Skeletal muscle satellite cell (primary cell): ENCODE measurements around the gene ALDH3A2.
"Not testable (repeated sequence)": the region's sequence is repeated elsewhere in the genome, so short reads cannot be mapped to it uniquely, and the experiment has no call there.

ENCODE experiments used
- H3K27me3 ChIP-seq: 2 replicates; pipeline ENCODE4 v1.7.0; 2013; ENCODE audit warnings: low read length; ENCODE audit not compliant: control insufficient read depth, insufficient read depth
- H3K36me3 ChIP-seq: 2 replicates; pipeline ENCODE4 v1.7.0; 2013; ENCODE audit warnings: mild to moderate bottlenecking, control low read depth, low read length; ENCODE audit not compliant: insufficient read depth
- H3K4me1 ChIP-seq: 2 replicates; pipeline ENCODE4 v1.7.0; 2013; ENCODE audit warnings: low read length; ENCODE audit not compliant: control insufficient read depth, insufficient read depth
- H3K4me2 ChIP-seq: 2 replicates; pipeline ENCODE4 v1.7.0; 2013; ENCODE audit warnings: mild to moderate bottlenecking, low read length
- H3K4me3 ChIP-seq: 2 replicates; pipeline ENCODE4 v1.7.0; 2013; ENCODE audit warnings: low read length
- H3K9ac ChIP-seq: 2 replicates; pipeline ENCODE4 v1.7.0; 2013; ENCODE audit warnings: mild to moderate bottlenecking, low read depth, low read length, moderate library complexity
- H3K9me3 ChIP-seq: replicated peaks from 2 replicates; pipeline ENCODE4 v1.7.0; 2013; ENCODE audit warnings: mild to moderate bottlenecking, control low read depth, low read length

The ALDH3A2 gene

DNA sequence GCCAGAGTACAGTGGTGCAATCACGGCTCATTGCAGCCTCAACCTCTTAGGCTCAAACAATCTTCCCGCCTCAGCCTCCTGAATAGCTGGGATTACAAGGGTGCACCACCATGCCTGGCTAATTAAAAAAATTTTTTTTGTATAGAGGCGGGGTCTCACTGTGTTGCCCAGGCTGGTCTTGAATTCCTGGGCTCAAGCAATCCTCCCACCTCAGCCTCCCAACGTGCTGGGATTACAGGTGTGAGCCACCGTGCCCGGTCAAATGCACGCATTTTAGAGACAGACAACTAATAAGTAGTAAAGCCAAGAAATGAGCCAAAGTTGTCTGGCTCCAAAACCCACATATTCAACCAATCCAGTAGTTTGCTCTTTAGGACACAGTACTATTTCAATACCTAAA, 21.1 kb downstream of the ALDH3A2 start:
- H3K9me3 ChIP-seq, H3K9ac ChIP-seq, H3K4me3 ChIP-seq, H3K4me2 ChIP-seq, H3K27me3 ChIP-seq: not testable (repeated sequence)
- Histone ChIP-seq H3K4me1 (peaks cover 13% of the 10 kb centered on the region), H3K36me3 (peaks cover 29% of the 10 kb centered on the region)

DNA sequence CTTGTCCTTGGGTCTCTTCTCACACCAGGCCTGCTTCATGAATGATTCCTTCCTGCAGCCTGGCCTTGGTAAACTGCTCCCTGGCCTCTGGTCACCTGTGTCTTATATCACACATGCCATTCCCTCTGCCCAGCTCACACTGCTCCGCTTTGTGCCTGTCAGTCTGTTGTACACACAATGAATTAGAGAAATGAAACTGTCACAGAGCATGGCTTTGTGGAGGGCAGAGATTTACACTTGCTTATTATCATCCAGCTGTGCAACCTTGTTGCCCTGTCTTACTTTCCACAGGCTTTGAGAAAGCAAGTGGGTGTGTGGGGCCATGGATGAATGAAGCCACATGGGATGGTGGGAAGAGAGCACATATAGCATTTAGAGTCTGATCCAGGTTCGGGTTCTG, 22.4 kb downstream of the ALDH3A2 start:
- H3K36me3 ChIP-seq: peaks cover 24% of the 10 kb centered on the region
- H3K4me1 ChIP-seq: peaks cover 13% of the 10 kb centered on the region
- no peak overlapping the region for H3K4me2 ChIP-seq
- no peak overlapping the region for H3K4me3 ChIP-seq
- H3K9ac ChIP-seq: no peak overlapping the region
- no peaks in the 10 kb centered on the region for H3K27me3 ChIP-seq
- H3K9me3 ChIP-seq: no peaks in the 10 kb centered on the region

DNA sequence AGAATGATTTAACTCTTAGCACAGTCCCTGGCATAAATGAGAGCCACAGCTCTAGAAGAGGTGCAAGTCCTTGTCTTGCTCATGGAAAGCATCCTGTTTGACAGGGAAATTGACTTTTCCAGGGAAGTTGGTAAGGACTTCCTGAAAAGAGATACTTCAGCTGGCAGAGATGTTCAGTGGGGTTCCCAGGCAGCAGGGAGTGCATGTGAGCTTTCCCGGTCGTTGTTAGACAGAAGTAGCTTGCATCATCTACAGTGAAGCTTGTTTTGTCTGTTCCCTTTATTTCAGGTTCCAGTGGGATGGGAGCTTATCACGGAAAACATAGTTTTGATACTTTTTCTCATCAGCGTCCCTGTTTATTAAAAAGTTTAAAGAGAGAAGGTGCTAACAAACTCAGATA, 22.9 kb downstream of the ALDH3A2 start:
- Histone ChIP-seq H3K27me3 (no peaks in the 10 kb centered on the region), H3K36me3 (peaks cover 21% of the 10 kb centered on the region), H3K9me3 (no peaks in the 10 kb centered on the region), H3K4me1 (peaks cover 13% of the 10 kb centered on the region), H3K4me3 (no peak overlapping the region), H3K9ac (no peak overlapping the region), H3K4me2 (no peak overlapping the region)

DNA sequence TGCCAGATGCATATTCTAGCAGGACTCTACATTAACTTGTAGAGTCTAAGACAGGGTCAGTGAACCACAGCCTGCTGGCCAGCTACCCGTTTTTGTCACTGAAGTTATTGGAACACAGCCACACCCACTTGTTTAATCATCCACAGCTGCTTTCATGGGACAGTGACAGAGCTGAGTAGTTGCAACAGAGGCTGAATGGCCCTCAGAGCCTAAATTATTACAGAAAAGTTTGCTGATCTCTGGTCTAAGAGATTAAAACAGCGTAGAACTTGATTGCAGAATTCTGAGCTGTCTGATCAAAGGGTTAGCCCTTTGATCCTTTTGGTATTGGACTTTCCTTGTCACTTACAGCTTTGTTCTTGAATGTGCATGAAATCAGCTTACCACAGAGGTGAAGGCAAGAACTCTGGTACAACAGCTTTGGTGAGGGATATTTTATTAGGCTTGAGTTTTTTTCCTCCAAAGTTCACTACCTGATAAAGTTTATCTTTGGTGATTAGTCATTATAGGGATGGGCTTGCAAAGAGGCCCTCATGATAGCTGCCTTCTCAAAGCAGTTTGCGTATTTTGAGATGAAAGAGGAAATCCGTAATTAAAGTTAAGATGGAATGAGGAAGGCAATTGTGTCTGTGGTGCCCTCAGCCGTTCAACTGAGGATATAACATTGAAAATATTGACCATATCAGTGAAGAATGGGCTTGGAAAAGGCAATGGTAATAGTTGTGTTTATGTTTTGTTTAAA, 23.6 kb downstream of the ALDH3A2 start:
- H3K4me1 ChIP-seq: peaks cover 13% of the 10 kb centered on the region
- no peak overlapping the region for H3K4me3 ChIP-seq
- no peaks in the 10 kb centered on the region for H3K9me3 ChIP-seq
- H3K4me2 ChIP-seq: no peak overlapping the region
- H3K27me3 ChIP-seq: no peaks in the 10 kb centered on the region
- H3K36me3 ChIP-seq: peaks cover 28% of the 10 kb centered on the region
- no peak overlapping the region for H3K9ac ChIP-seq

GRCh38 chr17:19673623-19674022, 25.1 kb downstream of the ALDH3A2 start:
- Histone ChIP-seq H3K9ac (no peak overlapping the region), H3K4me1 (peaks cover 13% of the 10 kb centered on the region), H3K4me2 (no peak overlapping the region), H3K27me3 (no peaks in the 10 kb centered on the region), H3K4me3 (no peak overlapping the region), H3K9me3 (no peaks in the 10 kb centered on the region), H3K36me3 (peaks cover 39% of the 10 kb centered on the region)

DNA sequence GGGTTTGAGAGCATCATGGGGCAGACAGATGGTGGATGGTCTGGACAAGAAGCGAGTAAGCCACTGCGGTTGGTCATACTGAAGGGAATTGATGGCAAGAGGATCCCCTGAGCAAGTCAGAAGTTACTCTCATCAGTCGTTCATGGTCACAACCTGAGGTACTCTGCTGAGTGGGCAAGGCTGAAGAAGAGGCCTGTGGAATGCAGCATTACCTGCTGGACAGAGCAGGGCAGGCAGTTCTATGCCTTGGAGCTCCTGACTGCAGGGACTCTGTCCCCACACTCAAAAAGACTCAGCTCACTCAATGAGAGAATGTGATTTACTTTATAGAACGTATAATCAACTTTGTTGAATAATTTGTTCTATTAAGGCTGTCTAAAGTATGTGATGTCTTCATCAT, 28.3 kb downstream of the ALDH3A2 start:
- no peak overlapping the region for H3K4me2 ChIP-seq
- peaks cover 39% of the 10 kb centered on the region for H3K36me3 ChIP-seq
- no peak overlapping the region for H3K9ac ChIP-seq
- peaks cover 13% of the 10 kb centered on the region for H3K4me1 ChIP-seq
- H3K9me3 ChIP-seq: no peaks in the 10 kb centered on the region
- H3K27me3 ChIP-seq: no peaks in the 10 kb centered on the region
- H3K4me3 ChIP-seq: no peak overlapping the region

DNA sequence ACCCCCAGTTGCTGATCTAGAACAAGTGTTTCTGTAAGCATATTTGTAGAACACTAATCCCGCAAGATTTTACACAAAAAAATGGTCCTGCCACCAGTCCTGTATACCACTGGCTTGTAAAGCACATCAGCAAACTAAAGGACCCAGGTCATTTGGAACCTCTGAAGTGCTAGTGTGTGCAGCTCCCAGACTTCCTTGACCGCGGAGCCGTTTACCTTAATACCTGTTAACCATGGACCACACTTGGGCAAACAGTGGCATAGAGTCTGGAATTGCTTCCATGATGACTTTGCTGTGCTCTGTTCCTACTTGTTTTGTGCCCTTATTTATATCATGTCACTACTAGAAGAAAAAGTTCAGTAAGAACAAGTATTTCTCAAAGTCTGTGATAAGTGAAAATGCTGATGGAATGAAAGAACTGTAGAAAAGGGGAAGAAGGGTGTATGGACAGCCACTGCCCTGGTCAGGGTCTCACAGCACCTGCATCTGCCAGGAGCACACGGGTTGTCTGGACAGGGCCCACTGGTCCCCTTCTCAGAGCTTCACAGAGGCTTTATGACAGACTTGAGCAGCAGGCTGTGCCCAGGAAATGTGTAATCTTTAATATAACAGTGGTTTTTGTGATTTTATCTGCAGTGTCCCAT, 29.3 kb downstream of the ALDH3A2 start:
- no peak overlapping the region for H3K4me3 ChIP-seq
- peaks cover 8% of the 10 kb centered on the region for H3K4me1 ChIP-seq
- H3K9me3 ChIP-seq: no peaks in the 10 kb centered on the region
- H3K4me2 ChIP-seq: no peak overlapping the region
- peaks cover 35% of the 10 kb centered on the region for H3K36me3 ChIP-seq
- H3K9ac ChIP-seq: no peak overlapping the region
- H3K27me3 ChIP-seq: no peaks in the 10 kb centered on the region

DNA sequence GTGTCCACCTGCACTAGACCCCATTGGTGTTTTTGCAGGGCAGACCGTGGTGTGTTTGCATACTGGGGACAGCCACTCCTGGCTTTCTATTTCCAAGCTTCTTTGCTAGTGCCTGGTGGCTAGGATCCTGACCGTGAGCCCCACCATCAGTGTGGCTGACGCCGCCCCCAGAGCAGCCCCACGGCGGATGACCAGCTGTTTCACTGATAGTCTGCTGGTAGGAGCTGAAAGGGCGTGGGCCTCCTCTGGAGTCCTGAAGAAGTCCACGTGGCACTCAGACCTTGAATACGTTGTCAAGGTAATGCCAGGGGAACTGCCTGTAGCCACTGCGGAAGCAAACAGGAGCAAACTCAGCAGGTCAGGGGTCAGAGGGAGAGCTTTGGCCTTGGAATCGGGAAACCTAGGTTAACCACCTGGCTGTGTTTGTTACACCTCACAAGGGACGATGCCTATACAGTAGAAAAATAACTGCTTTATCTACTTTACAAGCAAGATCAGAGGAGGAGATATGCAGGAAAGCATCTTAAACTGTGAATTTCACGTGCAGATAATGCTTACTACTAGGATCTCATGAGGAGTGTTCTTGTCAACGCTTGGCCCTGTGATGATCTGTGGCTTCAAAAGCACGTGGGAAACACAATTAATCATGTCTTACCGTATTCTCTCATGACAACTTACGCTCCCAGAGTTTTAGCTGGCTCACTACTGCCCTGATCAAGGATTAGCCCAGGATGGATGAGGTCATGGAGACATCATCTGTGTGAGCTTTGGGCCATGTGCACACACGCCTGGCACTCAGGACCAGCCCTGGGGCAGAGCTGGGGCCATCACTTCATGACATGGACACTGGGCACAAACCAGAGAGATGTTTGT, 30.3 kb downstream of the ALDH3A2 start:
- H3K4me1 ChIP-seq: peaks cover 8% of the 10 kb centered on the region
- H3K36me3 ChIP-seq: peaks cover 34% of the 10 kb centered on the region
- no peak overlapping the region for H3K4me2 ChIP-seq
- H3K9me3 ChIP-seq: no peaks in the 10 kb centered on the region
- H3K4me3 ChIP-seq: no peak overlapping the region
- H3K9ac ChIP-seq: no peak overlapping the region
- no peaks in the 10 kb centered on the region for H3K27me3 ChIP-seq

DNA sequence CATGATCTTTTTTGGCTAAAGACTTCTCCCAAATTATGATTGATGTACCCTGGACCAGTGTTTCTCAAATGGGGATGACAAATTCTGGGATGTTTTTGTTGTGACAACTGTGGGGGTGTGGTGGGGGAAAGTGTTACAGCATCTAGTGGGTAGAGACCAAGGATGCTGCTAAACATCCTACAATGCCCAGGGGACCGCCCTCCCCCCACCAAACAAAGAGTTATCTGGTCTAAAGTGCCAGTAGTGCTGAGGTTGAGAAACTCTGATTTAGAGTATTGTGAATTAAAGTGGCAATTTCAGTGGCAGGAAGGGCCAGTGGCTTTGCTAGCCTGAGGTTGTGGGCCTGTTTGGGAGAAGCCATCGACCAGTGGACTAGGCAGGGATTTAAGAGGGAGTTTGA, 34.6 kb downstream of the ALDH3A2 start:
- Histone ChIP-seq H3K4me1 (peaks cover 8% of the 10 kb centered on the region), H3K9me3 (no peaks in the 10 kb centered on the region), H3K4me3 (no peak overlapping the region), H3K27me3 (no peaks in the 10 kb centered on the region), H3K9ac (no peak overlapping the region), H3K36me3 (peaks cover 10% of the 10 kb centered on the region), H3K4me2 (no peak overlapping the region)

DNA sequence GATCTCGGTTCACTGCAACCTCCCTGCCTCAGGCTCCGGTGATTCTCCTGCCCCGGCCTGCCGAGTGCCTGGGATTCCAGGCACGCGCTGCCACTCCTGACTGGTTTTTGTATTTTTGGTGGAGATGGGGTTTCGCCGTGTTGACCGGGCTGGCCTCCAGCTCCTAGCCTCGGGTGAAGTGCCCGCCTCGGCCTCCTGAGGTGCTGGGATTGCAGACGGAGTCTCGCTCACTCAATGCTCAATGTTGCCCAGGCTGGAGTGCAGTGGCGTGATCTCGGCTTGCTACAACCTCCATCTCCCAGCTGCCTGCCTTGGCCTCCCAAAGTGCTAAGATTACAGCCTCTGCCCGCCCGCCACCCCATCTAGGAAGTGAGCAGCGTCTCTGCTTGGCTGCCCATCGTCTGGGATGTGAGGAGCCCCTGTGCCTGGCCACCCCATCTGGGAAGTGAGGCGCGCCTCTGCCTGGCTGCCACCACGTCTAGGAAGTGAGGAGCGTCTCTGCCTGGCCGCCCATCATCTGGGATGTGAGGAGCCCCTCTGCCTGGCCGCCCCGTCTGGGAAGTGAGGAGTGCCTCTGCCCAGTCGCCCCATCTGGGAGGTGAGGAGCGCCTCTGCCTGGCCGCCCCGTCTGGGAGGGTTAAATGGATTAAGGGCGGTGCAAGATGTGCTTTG, 36.5 kb downstream of the ALDH3A2 start:
- not testable (repeated sequence) for H3K9me3 ChIP-seq, H3K4me1 ChIP-seq, H3K9ac ChIP-seq

DNA sequence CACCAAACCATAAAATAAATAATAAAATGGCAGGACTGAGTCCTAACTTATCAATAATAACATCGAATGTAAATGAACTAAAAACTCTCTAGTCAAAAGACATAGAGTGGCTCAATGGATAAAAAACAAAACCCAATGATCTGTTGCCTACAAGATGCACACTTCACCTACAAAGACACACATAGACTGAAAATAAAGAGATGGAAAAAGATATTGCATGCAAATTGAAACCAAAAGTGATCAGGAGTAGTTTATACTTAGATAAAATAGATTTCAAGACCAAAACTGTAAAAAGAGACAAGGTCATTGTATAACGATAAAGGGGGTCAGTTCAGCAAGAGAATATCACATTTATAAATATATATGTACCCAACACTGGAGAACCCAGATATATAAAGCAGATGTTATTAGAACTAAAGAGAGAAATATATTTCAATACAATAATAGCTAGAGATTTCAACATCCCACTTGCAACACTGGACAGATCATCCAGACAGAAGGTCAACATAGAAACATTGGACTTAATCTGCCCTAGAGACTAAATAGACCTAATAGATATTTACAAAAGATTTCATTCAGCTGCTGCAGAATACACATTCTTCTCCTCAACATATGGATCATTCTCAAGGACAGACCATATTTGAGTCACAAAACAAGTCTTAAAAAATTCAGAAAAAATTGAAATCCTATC, 38.0 kb downstream of the ALDH3A2 start:
- no peaks in the 10 kb centered on the region for H3K27me3 ChIP-seq
- H3K4me1 ChIP-seq: peaks cover 3% of the 10 kb centered on the region
- H3K4me2 ChIP-seq: no peak overlapping the region
- no peak overlapping the region for H3K4me3 ChIP-seq
- H3K36me3 ChIP-seq: no peaks in the 10 kb centered on the region
- no peak overlapping the region for H3K9ac ChIP-seq
- H3K9me3 ChIP-seq: no peaks in the 10 kb centered on the region

More for the DNA sequence above, 36.5 kb downstream of the ALDH3A2 start:
- not testable (repeated sequence) for H3K36me3 ChIP-seq, H3K4me3 ChIP-seq, H3K27me3 ChIP-seq, H3K4me2 ChIP-seq
